ENCODE data around the gene LARGE2. TPM values are rescaled to one million over a fixed set of nuclear protein-coding genes. Genes with fewer than 3 reads are reported as not detected.

Gene LARGE2
- total and polyA plus RNA-seq, 4 donors: 2.4 to 18.4 (median 14.5) TPM

DNA sequence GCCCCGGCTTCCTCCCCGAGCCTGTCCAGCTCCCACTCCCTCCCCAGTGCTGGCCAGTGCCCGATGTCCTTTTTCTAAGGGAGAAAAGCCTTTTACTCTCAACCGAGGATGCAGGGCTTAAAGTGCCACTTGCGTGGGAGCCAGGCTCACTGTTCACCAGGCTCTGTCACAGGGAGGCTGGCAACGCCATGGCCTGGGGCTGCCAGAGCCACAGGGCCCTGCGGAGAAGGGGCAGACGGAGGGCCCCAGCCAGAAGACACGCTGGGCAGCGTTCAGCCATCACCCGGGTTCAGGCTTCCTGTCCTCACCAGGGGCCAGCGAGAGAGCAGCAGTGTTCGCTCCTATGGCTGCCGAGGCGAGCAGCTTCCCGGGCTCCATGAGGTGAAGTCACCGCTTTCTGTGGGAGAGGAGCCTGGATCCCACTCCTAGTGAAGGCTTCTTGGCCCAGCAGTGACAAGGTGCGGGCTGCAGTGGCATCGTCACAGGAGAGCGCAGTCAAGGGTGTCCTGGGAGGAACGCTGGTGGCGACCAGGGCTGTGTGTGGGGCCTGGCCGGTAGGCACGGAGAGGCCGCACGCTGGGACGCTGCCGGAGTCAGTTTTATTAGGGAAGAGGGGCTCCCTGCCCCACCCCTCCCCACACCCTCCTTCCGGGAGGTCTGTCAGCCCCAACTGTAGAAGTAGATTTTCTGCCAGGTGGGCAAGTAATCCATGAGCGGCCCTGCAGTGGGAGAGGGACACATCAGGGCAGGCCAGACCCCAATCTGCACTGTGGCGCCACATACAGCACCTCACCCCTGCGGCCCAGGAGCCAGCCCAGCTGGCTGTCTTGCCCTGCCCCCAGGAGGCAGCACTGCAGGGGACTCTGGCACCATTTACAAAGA is 12.6 kb upstream of the LARGE2 start:
- TF ChIP-seq, protein P1, sequence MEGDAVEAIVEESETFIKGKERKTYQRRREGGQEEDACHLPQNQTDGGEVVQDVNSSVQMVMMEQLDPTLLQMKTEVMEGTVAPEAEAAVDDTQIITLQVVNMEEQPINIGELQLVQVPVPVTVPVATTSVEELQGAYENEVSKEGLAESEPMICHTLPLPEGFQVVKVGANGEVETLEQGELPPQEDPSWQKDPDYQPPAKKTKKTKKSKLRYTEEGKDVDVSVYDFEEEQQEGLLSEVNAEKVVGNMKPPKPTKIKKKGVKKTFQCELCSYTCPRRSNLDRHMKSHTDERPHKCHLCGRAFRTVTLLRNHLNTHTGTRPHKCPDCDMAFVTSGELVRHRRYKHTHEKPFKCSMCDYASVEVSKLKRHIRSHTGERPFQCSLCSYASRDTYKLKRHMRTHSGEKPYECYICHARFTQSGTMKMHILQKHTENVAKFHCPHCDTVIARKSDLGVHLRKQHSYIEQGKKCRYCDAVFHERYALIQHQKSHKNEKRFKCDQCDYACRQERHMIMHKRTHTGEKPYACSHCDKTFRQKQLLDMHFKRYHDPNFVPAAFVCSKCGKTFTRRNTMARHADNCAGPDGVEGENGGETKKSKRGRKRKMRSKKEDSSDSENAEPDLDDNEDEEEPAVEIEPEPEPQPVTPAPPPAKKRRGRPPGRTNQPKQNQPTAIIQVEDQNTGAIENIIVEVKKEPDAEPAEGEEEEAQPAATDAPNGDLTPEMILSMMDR (IDR thresholded peaks at IDR 0.05; ENCODE audit: control extremely low read depth, extremely low read depth): no peak
- Histone ChIP-seq H3K27ac (ENCODE audit: low read depth in 1 of 2, low read length in 1 of 2) (no peak overlapping the region), H3K9ac (ENCODE audit: insufficient read depth in 1 of 2, low read length in 2 of 2) (no peak overlapping the region), H3K4me1 (ENCODE audit: control insufficient read depth in 5 of 5, insufficient read depth in 5 of 5, low read length in 5 of 5) (peaks cover 0 to 7% (median 0%) of the 10 kb centered on the region in 5 donors), H3K36me3 (ENCODE audit: control insufficient read depth in 4 of 4, insufficient read depth in 4 of 4, low read length in 4 of 4) (peaks cover 4 to 50% (median 10%) of the 10 kb centered on the region in 4 donors), H3K27me3 (ENCODE audit: control insufficient read depth in 3 of 3, insufficient read depth in 3 of 3, low read length in 2 of 3) (no peaks in the 10 kb centered on the region), H3K9me3 (ENCODE audit: control insufficient read depth in 4 of 4, insufficient read depth in 3 of 4, low read length in 3 of 4) (no peaks in the 10 kb centered on the region), H3K4me3 (no peak overlapping the region)
- DNase-seq (no peak), ATAC-seq (ENCODE audit: insufficient read depth, low FRiP score) (no peak)
- WGBS, 2 donors: 89 to 91% methylated on average over 32 of the region's 32 CpGs

DNA sequence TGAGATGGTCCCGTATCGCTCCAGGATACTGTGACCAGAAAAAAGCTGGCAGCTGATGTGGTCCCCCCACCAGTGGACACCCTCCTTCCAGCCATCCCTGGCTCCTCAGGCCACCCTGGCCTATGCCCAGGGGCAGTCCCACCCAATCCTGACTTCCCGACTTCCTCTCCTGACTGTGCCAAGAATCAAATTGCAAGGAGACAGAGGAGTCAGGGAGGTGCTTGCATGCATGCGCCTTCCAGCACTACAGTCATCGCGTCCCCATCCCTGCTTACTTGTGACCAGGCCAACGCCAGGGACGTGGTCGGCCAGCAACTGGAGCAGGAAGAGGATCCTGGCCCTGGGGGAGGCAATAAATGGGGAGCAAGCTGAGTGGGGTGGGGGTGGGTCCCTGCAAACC is 11.8 kb upstream of the LARGE2 start:
- H3K36me3 ChIP-seq (ENCODE audit: control insufficient read depth in 4 of 4, insufficient read depth in 4 of 4, low read length in 4 of 4): peaks cover 5 to 57% (median 12%) of the 10 kb centered on the region in 4 donors
- no peak overlapping the region for H3K4me3 ChIP-seq
- DNase-seq (no peak), ATAC-seq (ENCODE audit: insufficient read depth, low FRiP score) (no peak)
- H3K27me3 ChIP-seq (ENCODE audit: control insufficient read depth in 3 of 3, insufficient read depth in 3 of 3, low read length in 2 of 3): no peaks in the 10 kb centered on the region
- 89 to 93% methylated on average over 9 of the region's 9 CpGs for WGBS, 2 donors
- TF ChIP-seq, protein P1 (IDR thresholded peaks at IDR 0.05; ENCODE audit: control extremely low read depth, extremely low read depth): no peak
- no peaks in the 10 kb centered on the region for H3K9me3 ChIP-seq (ENCODE audit: control insufficient read depth in 4 of 4, insufficient read depth in 3 of 4, low read length in 3 of 4)
- peaks cover 0 to 7% (median 0%) of the 10 kb centered on the region in 5 donors for H3K4me1 ChIP-seq (ENCODE audit: control insufficient read depth in 5 of 5, insufficient read depth in 5 of 5, low read length in 5 of 5)
- no peak overlapping the region for H3K27ac ChIP-seq (ENCODE audit: low read depth in 1 of 2, low read length in 1 of 2)
- no peak overlapping the region for H3K9ac ChIP-seq (ENCODE audit: insufficient read depth in 1 of 2, low read length in 2 of 2)

DNA sequence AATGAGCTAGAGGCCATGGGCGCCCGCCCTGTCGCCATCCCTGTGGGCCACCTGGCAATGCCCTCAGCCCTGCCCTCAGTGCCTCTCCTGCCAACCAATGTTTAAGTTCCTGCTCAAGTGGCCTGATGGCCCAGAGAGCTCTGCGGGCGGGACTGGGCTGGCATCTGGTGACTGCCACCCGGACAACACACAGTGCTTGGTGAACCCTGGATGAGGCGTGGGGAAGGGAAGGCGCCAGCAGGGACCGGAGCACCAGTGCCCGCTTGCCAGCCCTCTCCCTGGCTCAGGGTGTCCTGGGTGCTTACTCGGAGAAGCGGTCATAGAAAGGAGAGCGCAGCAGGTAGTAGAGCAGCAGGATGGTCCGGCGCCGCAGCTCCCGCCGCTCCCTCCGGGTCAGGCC is 8.9 kb upstream of the LARGE2 start:
- Histone ChIP-seq H3K4me1 (ENCODE audit: control insufficient read depth in 5 of 5, insufficient read depth in 5 of 5, low read length in 5 of 5) (peaks cover 0 to 12% (median 0%) of the 10 kb centered on the region in 5 donors), H3K27ac (ENCODE audit: low read depth in 1 of 2, low read length in 1 of 2) (no peak overlapping the region), H3K36me3 (ENCODE audit: control insufficient read depth in 4 of 4, insufficient read depth in 4 of 4, low read length in 4 of 4) (peaks cover 5 to 59% (median 14%) of the 10 kb centered on the region in 4 donors), H3K9ac (ENCODE audit: insufficient read depth in 1 of 2, low read length in 2 of 2) (no peak overlapping the region), H3K9me3 (ENCODE audit: control insufficient read depth in 4 of 4, insufficient read depth in 3 of 4, low read length in 3 of 4) (no peaks in the 10 kb centered on the region), H3K27me3 (ENCODE audit: control insufficient read depth in 3 of 3, insufficient read depth in 3 of 3, low read length in 2 of 3) (no peaks in the 10 kb centered on the region), H3K4me3 (no peak overlapping the region)
- ATAC-seq (ENCODE audit: insufficient read depth, low FRiP score) (no peak), DNase-seq (no peak)
- TF ChIP-seq, protein P1 (IDR thresholded peaks at IDR 0.05; ENCODE audit: control extremely low read depth, extremely low read depth): no peak
- 96% methylated on average over 19 of the region's 19 CpGs for WGBS, 2 donors

Measured in lung (tissue), 12 donors.